Stimulated activated naive B cell treated with anti-CD40 and anti-IgM and Interleukin-4, amounts not matched to agents 10 μg/mL and 1 μg/mL and 100 μg/mL, for 72 hours (primary cell): ENCODE measurements around the gene CCDC149.

Experiments used
- ATAC-seq, 2 donors: fragments of 150-1000 bp; cut with Tn5 transposase; replicated peaks; 2 replicates each; pipeline ENCODE4 v1.10.0; 2021; ENCODE audit warnings: moderate library complexity in 1 of 2
- DNase-seq: peaks from one replicate; pipeline ENCODE4 v3.0.0; 2021
- H3K27ac Mint-ChIP-seq: one replicate; pipeline ENCODE4 v1.8.0; 2022; ENCODE audit warnings: mild to moderate bottlenecking, mixed read lengths
- H3K27me3 Mint-ChIP-seq, 2 donors: one replicate each; pipeline ENCODE4 v1.8.0; 2022; ENCODE audit warnings: mixed read lengths in 2 of 2
- H3K36me3 Mint-ChIP-seq, 2 donors: one replicate each; pipeline ENCODE4 v1.8.0; 2022; ENCODE audit warnings: mixed read lengths in 2 of 2, mild to moderate bottlenecking in 1 of 2
- H3K4me1 Mint-ChIP-seq, 2 donors: one replicate each; pipeline ENCODE4 v1.8.0; 2022; ENCODE audit warnings: mixed read lengths in 2 of 2, mild to moderate bottlenecking in 1 of 2
- H3K4me3 Mint-ChIP-seq, 2 donors: one replicate each; pipeline ENCODE4 v1.8.0; 2022; ENCODE audit warnings: mild to moderate bottlenecking in 2 of 2, mixed read lengths in 2 of 2, moderate library complexity in 1 of 2
- H3K9me3 Mint-ChIP-seq, 2 donors: one replicate each; pipeline ENCODE4 v1.8.0; 2022; ENCODE audit warnings: mixed read lengths in 2 of 2, mild to moderate bottlenecking in 1 of 2

The CCDC149 gene

GRCh38 chr4:24912252-24913118 lies at the start of gene CCDC149:
Gene CCDC149, minus strand, starts transcription at chr4:24913042. Its CDS starts 178 bp downstream, at chr4:24912864.
- Mint-ChIP-seq H3K4me1 (peaks cover 5 to 10% of the 10 kb centered on the region in 2 donors), H3K27ac (peak within 1 kb of the TSS; percentile 69), H3K9me3 (peaks cover 8 to 10% of the 10 kb centered on the region in 2 donors), H3K36me3 (peaks cover 4% of the 10 kb centered on the region in 2 donors), H3K4me3 (peak within 1 kb of the TSS; percentile 72), H3K27me3 (peaks cover 32 to 38% of the 10 kb centered on the region in 2 donors)
- ATAC-seq (peak; percentile 63 to 67), DNase-seq (no peak)

- Mint-ChIP-seq H3K4me3 (no peak overlapping the region), H3K9me3 (peaks cover 4 to 6% of the 10 kb centered on the region in 2 donors), H3K27ac (no peak overlapping the region), H3K36me3 (no peaks in the 10 kb centered on the region), H3K4me1 (no peaks in the 10 kb centered on the region), H3K27me3 (peaks cover 0 to 6% of the 10 kb centered on the region in 2 donors)
- ATAC-seq, result no peak
- DNase-seq, result no peak
These were observed 45.0 kb upstream of the CCDC149 start for GRCh38 chr4:24957886-24958285.

GRCh38 chr4:24956763-24957162 lies 43.9 kb upstream of the CCDC149 start:
- Mint-ChIP-seq H3K9me3 (peaks cover 4 to 6% of the 10 kb centered on the region in 2 donors), H3K27ac (no peak overlapping the region), H3K36me3 (no peaks in the 10 kb centered on the region), H3K4me1 (no peaks in the 10 kb centered on the region), H3K4me3 (no peak overlapping the region), H3K27me3 (peaks cover 0 to 6% of the 10 kb centered on the region in 2 donors)
- DNase-seq (no peak), ATAC-seq (no peak)

- Mint-ChIP-seq H3K36me3 (no peaks in the 10 kb centered on the region), H3K27ac (no peak overlapping the region), H3K9me3 (peaks cover 4 to 6% of the 10 kb centered on the region in 2 donors), H3K4me1 (no peaks in the 10 kb centered on the region), H3K27me3 (peaks cover 0 to 6% of the 10 kb centered on the region in 2 donors), H3K4me3 (no peak overlapping the region)
- ATAC-seq, result no peak
- no peak for DNase-seq
These were observed 43.2 kb upstream of the CCDC149 start for GRCh38 chr4:24956091-24956490.

GRCh38 chr4:24952667-24953066 lies 39.8 kb upstream of the CCDC149 start:
- H3K9me3 Mint-ChIP-seq, result peaks cover 4 to 6% of the 10 kb centered on the region in 2 donors
- ATAC-seq, result no peak
- H3K4me3 Mint-ChIP-seq, result no peak overlapping the region
- no peak overlapping the region for H3K27ac Mint-ChIP-seq
- H3K4me1 Mint-ChIP-seq, result no peaks in the 10 kb centered on the region
- peaks cover 0 to 6% of the 10 kb centered on the region in 2 donors for H3K27me3 Mint-ChIP-seq
- DNase-seq, result no peak
- H3K36me3 Mint-ChIP-seq, result no peaks in the 10 kb centered on the region

- H3K36me3 Mint-ChIP-seq, result no peaks in the 10 kb centered on the region
- H3K27ac Mint-ChIP-seq, result no peak overlapping the region
- H3K27me3 Mint-ChIP-seq, result peaks cover 4 to 6% of the 10 kb centered on the region in 2 donors
- DNase-seq (no peak), ATAC-seq (no peak)
- H3K4me3 Mint-ChIP-seq, result no peak overlapping the region
- H3K4me1 Mint-ChIP-seq, result no peaks in the 10 kb centered on the region
- H3K9me3 Mint-ChIP-seq, result peaks cover 9 to 10% of the 10 kb centered on the region in 2 donors
These were observed 37.1 kb upstream of the CCDC149 start for GRCh38 chr4:24949970-24950369.

- Mint-ChIP-seq H3K9me3 (peaks cover 14 to 18% of the 10 kb centered on the region in 2 donors), H3K27me3 (peaks cover 4 to 10% of the 10 kb centered on the region in 2 donors), H3K36me3 (peaks cover 0 to 3% of the 10 kb centered on the region in 2 donors), H3K27ac (no peak overlapping the region), H3K4me3 (no peak overlapping the region), H3K4me1 (no peaks in the 10 kb centered on the region)
- DNase-seq (no peak), ATAC-seq (no peak)
These were observed 25.1 kb upstream of the CCDC149 start for GRCh38 chr4:24937917-24938281.

- H3K27me3 Mint-ChIP-seq, result peaks cover 4 to 10% of the 10 kb centered on the region in 2 donors
- no peak overlapping the region for H3K27ac Mint-ChIP-seq
- H3K9me3 Mint-ChIP-seq, result peaks cover 14 to 18% of the 10 kb centered on the region in 2 donors
- no peak for ATAC-seq
- H3K4me3 Mint-ChIP-seq, result no peak overlapping the region
- no peak for DNase-seq
- H3K4me1 Mint-ChIP-seq, result no peaks in the 10 kb centered on the region
- peaks cover 0 to 3% of the 10 kb centered on the region in 2 donors for H3K36me3 Mint-ChIP-seq
These were observed 24.5 kb upstream of the CCDC149 start for GRCh38 chr4:24937176-24937916.

- Mint-ChIP-seq H3K27ac (no peak overlapping the region), H3K4me1 (no peaks in the 10 kb centered on the region), H3K4me3 (no peak overlapping the region), H3K36me3 (peaks cover 0 to 3% of the 10 kb centered on the region in 2 donors), H3K27me3 (peaks cover 4 to 10% of the 10 kb centered on the region in 2 donors), H3K9me3 (peaks cover 14 to 18% of the 10 kb centered on the region in 2 donors)
- no peak for ATAC-seq
- DNase-seq, result no peak
These were observed 23.0 kb upstream of the CCDC149 start for GRCh38 chr4:24935856-24936255.

GRCh38 chr4:24934311-24934710 lies 21.5 kb upstream of the CCDC149 start:
- Mint-ChIP-seq H3K27ac (no peak overlapping the region), H3K4me3 (no peak overlapping the region), H3K27me3 (peaks cover 4 to 10% of the 10 kb centered on the region in 2 donors), H3K36me3 (no peaks in the 10 kb centered on the region), H3K4me1 (no peaks in the 10 kb centered on the region), H3K9me3 (peaks cover 12 to 14% of the 10 kb centered on the region in 2 donors)
- DNase-seq, result no peak
- ATAC-seq, result no peak

- peaks cover 12 to 14% of the 10 kb centered on the region in 2 donors for H3K9me3 Mint-ChIP-seq
- H3K4me3 Mint-ChIP-seq, result no peak overlapping the region
- ATAC-seq (no peak), DNase-seq (no peak)
- no peaks in the 10 kb centered on the region for H3K4me1 Mint-ChIP-seq
- peaks cover 4 to 12% of the 10 kb centered on the region in 2 donors for H3K27me3 Mint-ChIP-seq
- no peak overlapping the region for H3K27ac Mint-ChIP-seq
- no peaks in the 10 kb centered on the region for H3K36me3 Mint-ChIP-seq
These were observed 20.9 kb upstream of the CCDC149 start for GRCh38 chr4:24933684-24934275.

- no peak for ATAC-seq
- Mint-ChIP-seq H3K27me3 (peaks cover 6 to 20% of the 10 kb centered on the region in 2 donors), H3K4me1 (no peaks in the 10 kb centered on the region)
These were observed 19.8 kb upstream of the CCDC149 start for GRCh38 chr4:24932515-24933225.

GRCh38 chr4:24930151-24930550 lies 17.3 kb upstream of the CCDC149 start:
- DNase-seq, result no peak
- Mint-ChIP-seq H3K27me3 (peaks cover 8 to 9% of the 10 kb centered on the region in 2 donors), H3K4me1 (no peaks in the 10 kb centered on the region), H3K36me3 (no peaks in the 10 kb centered on the region), H3K27ac (no peak overlapping the region), H3K9me3 (peaks cover 3 to 5% of the 10 kb centered on the region in 2 donors), H3K4me3 (no peak overlapping the region)
- ATAC-seq, result no peak

More at GRCh38 chr4:24932515-24933225, 19.8 kb upstream of the CCDC149 start:
- no peaks in the 10 kb centered on the region for H3K36me3 Mint-ChIP-seq
- H3K27ac Mint-ChIP-seq, result no peak overlapping the region
- H3K4me3 Mint-ChIP-seq, result no peak overlapping the region
- peaks cover 9 to 13% of the 10 kb centered on the region in 2 donors for H3K9me3 Mint-ChIP-seq
- no peak for DNase-seq

GRCh38 chr4:24928708-24929107 lies 15.9 kb upstream of the CCDC149 start:
- no peak overlapping the region for H3K4me3 Mint-ChIP-seq
- no peaks in the 10 kb centered on the region for H3K9me3 Mint-ChIP-seq
- no peaks in the 10 kb centered on the region for H3K4me1 Mint-ChIP-seq
- peaks cover 8 to 9% of the 10 kb centered on the region in 2 donors for H3K27me3 Mint-ChIP-seq
- H3K36me3 Mint-ChIP-seq, result no peaks in the 10 kb centered on the region
- no peak overlapping the region for H3K27ac Mint-ChIP-seq
- ATAC-seq, result no peak
- DNase-seq, result no peak
